SK-N-SH (cell line): ENCODE measurements around the gene CORO6. TPM values are rescaled to one million over a fixed set of nuclear protein-coding genes. Genes with fewer than 3 reads are reported as not detected.

Experiments
- CTCF ChIA-PET: fragments of 300-600, 350-600 bp; formaldehyde crosslinking; extraction: SDS; loops from one replicate; lab custom pipeline; 2021; lab: Yijun Ruan, JAX
- POLR2A ChIA-PET: fragments of 350-600 bp; sonication (Branson Sonifier 250); formaldehyde crosslinking; extraction: SDS; loops from one replicate; lab custom pipeline; 2020; ENCODE audit warnings: antibody characterized with exemption, inconsistent platforms; lab: Yijun Ruan, JAX
- DNase-seq: peaks from one replicate; pipeline ENCODE4 v3.0.0; 2012
- H2AFZ ChIP-seq: fragments of 200-600 bp; sonication (generic); 2 replicates; pipeline ENCODE4 v1.8.1; 2016; ENCODE audit warnings: antibody characterized with exemption, mild to moderate bottlenecking, low read depth
- H3F3A ChIP-seq: fragments of 200-600 bp; sonication (generic); replicated peaks from 2 replicates; pipeline ENCODE3; 2016; ENCODE audit warnings: antibody characterized with exemption, mild to moderate bottlenecking; ENCODE audit not compliant: insufficient read depth
- H3K27ac ChIP-seq, 2 experiments: fragments of 200-500 bp in 1 of 2; fragments of 200-600 bp in 1 of 2; sonication (Bioruptor generic) in 1 of 2; sonication (generic), shearing (Covaris generic) in 1 of 2; 2 replicates each; pipeline versions ENCODE4 v1.5.1 to v1.6.1; 2014 to 2016; ENCODE audit warnings: low read depth in 2 of 2, inconsistent platforms in 1 of 2, low read length in 1 of 2, mild to moderate bottlenecking in 1 of 2, mixed read lengths in 1 of 2
- H3K27me3 ChIP-seq: fragments of 200-600 bp; sonication (generic), shearing (Covaris generic); 2 replicates; pipeline ENCODE4 v1.6.1; 2016; ENCODE audit warnings: mixed run types; ENCODE audit not compliant: insufficient read depth
- H3K36me3 ChIP-seq, 2 experiments: fragments of 200-500 bp in 1 of 2; fragments of 200-600 bp in 1 of 2; sonication (Bioruptor generic) in 1 of 2; sonication (generic) in 1 of 2; replicated peaks in 1 of 2; 2 replicates each; pipeline versions ENCODE3 to v1.5.1; 2014 to 2016; ENCODE audit warnings: low read length in 1 of 2, mild to moderate bottlenecking in 1 of 2; ENCODE audit not compliant: insufficient read depth in 2 of 2, control insufficient read depth in 1 of 2
- H3K4me1 ChIP-seq, 2 experiments: fragments of 200-500 bp in 1 of 2; fragments of 200-600 bp in 1 of 2; sonication (Bioruptor generic) in 1 of 2; sonication (generic), shearing (Covaris generic) in 1 of 2; 2 replicates each; pipeline versions ENCODE4 v1.5.1 to v1.6.1; 2014 to 2016; ENCODE audit warnings: low read depth in 1 of 2, low read length in 1 of 2, mixed run types in 1 of 2; ENCODE audit not compliant: insufficient read depth in 2 of 2, control insufficient read depth in 1 of 2
- H3K4me2 ChIP-seq: fragments of 200-600 bp; sonication (generic), shearing (Covaris generic); 2 replicates; pipeline ENCODE4 v1.6.1; 2017; ENCODE audit warnings: mixed run types
- H3K4me3 ChIP-seq, 2 experiments: fragments of 200-500 bp in 1 of 2; fragments of 200-600 bp in 1 of 2; sonication (Bioruptor generic) in 1 of 2; sonication (generic), shearing (Covaris generic) in 1 of 2; 2 replicates each; pipeline versions ENCODE4 v1.5.1 to v1.8.1; 2014 to 2016; ENCODE audit warnings: low read depth in 2 of 2, inconsistent platforms in 1 of 2, low read length in 1 of 2, mild to moderate bottlenecking in 1 of 2, mixed read lengths in 1 of 2, moderate library complexity in 1 of 2
- H3K79me2 ChIP-seq: fragments of 200-600 bp; sonication (generic); 2 replicates; pipeline ENCODE4 v1.8.1; 2017; ENCODE audit warnings: mild to moderate bottlenecking; ENCODE audit not compliant: insufficient read depth
- H3K9ac ChIP-seq: fragments of 200-600 bp; sonication (generic); 2 replicates; pipeline ENCODE4 v1.6.1; 2017; ENCODE audit warnings: mixed run types
- H3K9me2 ChIP-seq: fragments of 200-600 bp; sonication (generic); 2 replicates; pipeline ENCODE4 v1.6.1; 2017; ENCODE audit warnings: mixed run types
- H3K9me3 ChIP-seq: fragments of 200-600 bp; sonication (generic); 2 replicates; pipeline ENCODE4 v1.6.1; 2017; ENCODE audit warnings: mixed run types, mild to moderate bottlenecking, moderate library complexity
- H4K20me1 ChIP-seq: fragments of 200-600 bp; sonication (generic); 2 replicates; pipeline ENCODE4 v1.6.1; 2017; ENCODE audit warnings: mild to moderate bottlenecking, mixed run types; ENCODE audit not compliant: insufficient read depth
- EP300 ChIP-seq, 2 experiments: IDR thresholded peaks; 2 replicates each; pipeline versions ENCODE4 v1.4.0 to v1.6.1; 2012; ENCODE audit warnings: borderline replicate concordance in 1 of 2, low read depth in 1 of 2, low read length in 1 of 2
- FOSL2 ChIP-seq: IDR thresholded peaks from 2 replicates; pipeline ENCODE4 v1.4.0; 2012; ENCODE audit warnings: low read depth, mild to moderate bottlenecking, moderate library complexity, borderline replicate concordance
- FOXJ3 ChIP-seq: sonication (generic); formaldehyde crosslinking; IDR thresholded peaks from 2 replicates; pipeline ENCODE4 v1.5.1; 2020; ENCODE audit warnings: mild to moderate bottlenecking, missing genetic modification reagents
- GABPA ChIP-seq: IDR thresholded peaks from 2 replicates; pipeline ENCODE4 v1.4.0; 2012; ENCODE audit warnings: low read depth, mild to moderate bottlenecking
- MXI1 ChIP-seq: IDR thresholded peaks from 2 replicates; pipeline ENCODE4 v1.6.1; 2012; ENCODE audit warnings: mild to moderate bottlenecking, low read depth, low read length, improper control_type of control experiment
- NFIC ChIP-seq: IDR thresholded peaks from 2 replicates; pipeline ENCODE4 v1.4.0; 2012; ENCODE audit warnings: borderline replicate concordance
- NRF1 ChIP-seq: IDR thresholded peaks from 2 replicates; pipeline ENCODE4 v1.6.1; 2012; ENCODE audit warnings: low read depth, mild to moderate bottlenecking, low read length
- RCOR1 ChIP-seq: fragments of 150-350 bp; IDR thresholded peaks from 2 replicates; pipeline ENCODE4 v1.6.1; 2017; ENCODE audit warnings: antibody characterized with exemption, low read length
- RXRA ChIP-seq: IDR thresholded peaks from 2 replicates; pipeline ENCODE4 v1.4.0; 2012; ENCODE audit warnings: low read depth, mild to moderate bottlenecking, borderline replicate concordance
- TCF12 ChIP-seq: IDR thresholded peaks from 2 replicates; pipeline ENCODE4 v1.4.0; 2012
- YY1 ChIP-seq: IDR thresholded peaks from 2 replicates; pipeline ENCODE4 v1.4.0; 2012; ENCODE audit warnings: low read depth, mild to moderate bottlenecking
- WGBS: methylation state at CpG from one replicate; pipeline ENCODE4 v1.1.6; 2017; ENCODE audit warnings: low lambda C conversion rate; 5-methylcytosine and 5-hydroxymethylcytosine counted together
- polyA plus RNA-seq, 3 experiments: library from polyadenylated mRNA; depleted of rRNA; stranded (reverse); fragments of >200 nt; gene quantifications; 2 replicates each; pipeline ENCODE4 v1.2.3, GENCODE V29; 2012
- TF ChIP-seq, protein P1 (sequence below): IDR thresholded peaks from 2 replicates; pipeline ENCODE4 v1.6.1; 2012; ENCODE audit warnings: mild to moderate bottlenecking, low read depth, low read length, moderate library complexity
- TF ChIP-seq, protein P2 (sequence below): IDR thresholded peaks from 2 replicates; pipeline ENCODE4 v1.4.0; 2012; ENCODE audit warnings: low read depth, borderline replicate concordance
- TF ChIP-seq, protein P3 (sequence below): IDR thresholded peaks from 2 replicates; pipeline ENCODE4 v1.4.0; 2012; ENCODE audit warnings: low read depth, borderline replicate concordance

The CORO6 gene
- polyA plus RNA-seq, 1 of the 3 experiments (the other 2 are of a cell fraction), result 18.4 TPM

DNA sequence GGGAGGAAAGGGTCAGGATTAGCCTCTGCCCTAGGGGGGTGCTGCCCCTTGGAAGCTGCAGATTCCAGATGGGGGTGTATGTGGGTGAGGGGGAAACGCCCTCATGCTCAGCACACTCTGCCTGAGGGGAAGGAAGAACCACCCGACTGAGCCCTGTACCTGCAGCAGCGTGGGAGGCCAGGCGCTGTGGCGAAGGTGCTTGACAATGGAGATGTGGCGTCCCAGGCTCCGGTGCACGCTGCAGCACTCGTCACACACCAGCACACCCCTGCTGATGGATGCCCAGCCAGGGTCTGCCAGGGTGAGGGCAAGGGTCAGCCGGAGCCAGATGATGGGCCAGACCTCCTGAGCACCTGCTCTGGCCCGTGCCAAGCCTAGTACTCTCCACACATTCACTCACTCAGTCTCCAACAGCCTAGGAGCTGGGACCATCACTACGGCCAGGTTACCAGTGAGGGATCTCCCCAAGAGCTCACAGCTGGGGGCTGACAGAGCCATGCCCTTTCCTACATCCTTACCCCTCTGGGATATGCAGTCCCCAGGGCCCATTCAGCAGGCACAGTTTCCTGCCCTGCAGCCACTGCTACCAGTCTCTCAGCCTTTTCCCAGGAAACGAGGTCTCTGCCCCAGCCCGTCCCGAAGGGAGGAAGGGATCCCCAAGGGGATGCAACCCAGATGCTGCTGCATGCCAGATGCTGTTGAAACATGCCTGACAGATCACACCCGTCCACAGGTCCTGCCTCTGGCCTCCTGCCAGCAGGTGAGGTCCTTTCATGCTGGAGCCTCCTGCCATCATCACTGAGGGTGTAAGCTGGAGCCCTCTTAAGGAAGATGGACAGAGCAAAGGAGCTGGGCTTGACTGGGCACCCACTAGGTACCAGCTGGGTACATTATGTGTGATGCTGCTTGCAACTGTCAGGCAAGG is 39.1 kb downstream of the CORO6 start:
- Histone ChIP-seq H3K4me2 (no peak overlapping the region), H3K9me3 (no peaks in the 10 kb centered on the region), H3K9me2 (no peaks in the 10 kb centered on the region), H2AFZ (no peak overlapping the region), H3F3A (peaks cover 5% of the 10 kb centered on the region), H4K20me1 (peaks cover 70% of the 10 kb centered on the region), H3K27ac (no peak overlapping the region; a peak in 1 of 4 replicates), H3K27me3 (no peaks in the 10 kb centered on the region), H3K9ac (no peak overlapping the region), H3K4me1 (peaks cover 12 to 46% of the 10 kb centered on the region in 2 experiments; a peak in 3 of 4 replicates), H3K36me3 (peaks cover 5 to 39% of the 10 kb centered on the region in 2 experiments)
- 90% methylated on average over 9 of the region's 16 CpGs for WGBS
- POLR2A ChIA-PET, result interaction anchor here (1.4 kb wide), 1 partner anchor 8 kb away, joined by 3 read pairs; no protein-coding TSS in a partner anchor
- DNase-seq, result peak; percentile 23
- TF ChIP-seq EP300 (IDR thresholded peaks at IDR 0.05; ENCODE audit: borderline replicate concordance in 1 of 2, low read depth in 1 of 2, low read length in 1 of 2) (no peak), FOXJ3 (CRISPR knock-in tag) (no peak), RXRA (no peak), TCF12 (no peak), RCOR1 (no peak), MXI1 (no peak), NRF1 (no peak), NFIC (no peak)
- TF ChIP-seq, all 33 proteins: peak for 0
- Histone ChIP-seq H3K4me3 (no peak overlapping the region), H3K79me2 (peaks cover 70% of the 10 kb centered on the region)
- CTCF ChIA-PET, result interaction anchor here (0.6 to 12.7 kb wide), 6 partner anchors 8 to 921 kb away, joined by 3 to 166 read pairs (median 3); partner anchors contain the start of genes ABHD15, ANKRD13B and TP53I13

DNA sequence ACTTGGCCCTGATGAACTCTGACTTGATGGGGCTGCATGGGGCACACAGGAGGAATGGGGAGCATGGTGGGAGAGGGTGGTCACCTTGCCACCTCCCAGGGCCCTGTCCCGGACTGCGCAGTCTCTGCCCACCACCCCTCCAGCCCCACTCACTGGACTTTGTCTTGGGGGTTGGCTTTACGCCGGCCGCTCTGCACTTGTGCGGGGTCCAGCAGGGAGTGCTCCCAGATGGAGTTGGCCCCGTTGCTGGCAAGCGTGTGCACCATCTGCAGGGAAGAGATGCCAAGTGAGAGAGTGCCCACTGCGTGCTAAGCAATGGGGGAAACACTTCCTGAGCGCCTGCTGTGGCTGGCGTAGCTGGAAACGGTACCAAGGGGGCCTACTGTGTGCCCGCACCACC is 39.9 kb downstream of the CORO6 start:
- Histone ChIP-seq H2AFZ (no peak overlapping the region), H3F3A (peaks cover 5% of the 10 kb centered on the region), H3K4me3 (no peak overlapping the region), H3K9me2 (no peaks in the 10 kb centered on the region), H3K27ac (no peak overlapping the region; a peak in 1 of 4 replicates), H3K36me3 (peaks cover 9 to 45% of the 10 kb centered on the region in 2 experiments), H3K9me3 (no peaks in the 10 kb centered on the region), H3K79me2 (peaks cover 62% of the 10 kb centered on the region), H3K4me1 (peaks cover 11 to 40% of the 10 kb centered on the region in 2 experiments; a peak in 3 of 4 replicates), H3K27me3 (no peaks in the 10 kb centered on the region), H4K20me1 (peaks cover 62% of the 10 kb centered on the region), H3K4me2 (no peak overlapping the region), H3K9ac (no peak overlapping the region)
- TF ChIP-seq, protein P1, sequence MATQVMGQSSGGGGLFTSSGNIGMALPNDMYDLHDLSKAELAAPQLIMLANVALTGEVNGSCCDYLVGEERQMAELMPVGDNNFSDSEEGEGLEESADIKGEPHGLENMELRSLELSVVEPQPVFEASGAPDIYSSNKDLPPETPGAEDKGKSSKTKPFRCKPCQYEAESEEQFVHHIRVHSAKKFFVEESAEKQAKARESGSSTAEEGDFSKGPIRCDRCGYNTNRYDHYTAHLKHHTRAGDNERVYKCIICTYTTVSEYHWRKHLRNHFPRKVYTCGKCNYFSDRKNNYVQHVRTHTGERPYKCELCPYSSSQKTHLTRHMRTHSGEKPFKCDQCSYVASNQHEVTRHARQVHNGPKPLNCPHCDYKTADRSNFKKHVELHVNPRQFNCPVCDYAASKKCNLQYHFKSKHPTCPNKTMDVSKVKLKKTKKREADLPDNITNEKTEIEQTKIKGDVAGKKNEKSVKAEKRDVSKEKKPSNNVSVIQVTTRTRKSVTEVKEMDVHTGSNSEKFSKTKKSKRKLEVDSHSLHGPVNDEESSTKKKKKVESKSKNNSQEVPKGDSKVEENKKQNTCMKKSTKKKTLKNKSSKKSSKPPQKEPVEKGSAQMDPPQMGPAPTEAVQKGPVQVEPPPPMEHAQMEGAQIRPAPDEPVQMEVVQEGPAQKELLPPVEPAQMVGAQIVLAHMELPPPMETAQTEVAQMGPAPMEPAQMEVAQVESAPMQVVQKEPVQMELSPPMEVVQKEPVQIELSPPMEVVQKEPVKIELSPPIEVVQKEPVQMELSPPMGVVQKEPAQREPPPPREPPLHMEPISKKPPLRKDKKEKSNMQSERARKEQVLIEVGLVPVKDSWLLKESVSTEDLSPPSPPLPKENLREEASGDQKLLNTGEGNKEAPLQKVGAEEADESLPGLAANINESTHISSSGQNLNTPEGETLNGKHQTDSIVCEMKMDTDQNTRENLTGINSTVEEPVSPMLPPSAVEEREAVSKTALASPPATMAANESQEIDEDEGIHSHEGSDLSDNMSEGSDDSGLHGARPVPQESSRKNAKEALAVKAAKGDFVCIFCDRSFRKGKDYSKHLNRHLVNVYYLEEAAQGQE, result no peak
- TF ChIP-seq GABPA (no peak), YY1 (no peak), FOSL2 (no peak), MXI1 (no peak)
- TF ChIP-seq, protein P2, sequence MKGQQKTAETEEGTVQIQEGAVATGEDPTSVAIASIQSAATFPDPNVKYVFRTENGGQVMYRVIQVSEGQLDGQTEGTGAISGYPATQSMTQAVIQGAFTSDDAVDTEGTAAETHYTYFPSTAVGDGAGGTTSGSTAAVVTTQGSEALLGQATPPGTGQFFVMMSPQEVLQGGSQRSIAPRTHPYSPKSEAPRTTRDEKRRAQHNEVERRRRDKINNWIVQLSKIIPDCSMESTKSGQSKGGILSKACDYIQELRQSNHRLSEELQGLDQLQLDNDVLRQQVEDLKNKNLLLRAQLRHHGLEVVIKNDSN, result no peak
- TF ChIP-seq, protein P3, sequence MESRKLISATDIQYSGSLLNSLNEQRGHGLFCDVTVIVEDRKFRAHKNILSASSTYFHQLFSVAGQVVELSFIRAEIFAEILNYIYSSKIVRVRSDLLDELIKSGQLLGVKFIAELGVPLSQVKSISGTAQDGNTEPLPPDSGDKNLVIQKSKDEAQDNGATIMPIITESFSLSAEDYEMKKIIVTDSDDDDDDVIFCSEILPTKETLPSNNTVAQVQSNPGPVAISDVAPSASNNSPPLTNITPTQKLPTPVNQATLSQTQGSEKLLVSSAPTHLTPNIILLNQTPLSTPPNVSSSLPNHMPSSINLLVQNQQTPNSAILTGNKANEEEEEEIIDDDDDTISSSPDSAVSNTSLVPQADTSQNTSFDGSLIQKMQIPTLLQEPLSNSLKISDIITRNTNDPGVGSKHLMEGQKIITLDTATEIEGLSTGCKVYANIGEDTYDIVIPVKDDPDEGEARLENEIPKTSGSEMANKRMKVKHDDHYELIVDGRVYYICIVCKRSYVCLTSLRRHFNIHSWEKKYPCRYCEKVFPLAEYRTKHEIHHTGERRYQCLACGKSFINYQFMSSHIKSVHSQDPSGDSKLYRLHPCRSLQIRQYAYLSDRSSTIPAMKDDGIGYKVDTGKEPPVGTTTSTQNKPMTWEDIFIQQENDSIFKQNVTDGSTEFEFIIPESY, result no peak
- no peak for DNase-seq
- ChIA-PET POLR2A (interaction anchor here (1.4 kb wide), 1 partner anchor 8 kb away, joined by 3 read pairs; no protein-coding TSS in a partner anchor), CTCF (interaction anchor here (1.0 to 12.7 kb wide), 5 partner anchors 9 to 511 kb away, joined by 3 to 166 read pairs (median 13); partner anchors contain the start of genes ABHD15, ANKRD13B and TP53I13)
- WGBS, result 94% methylated on average over 12 of the region's 13 CpGs
